HUES6 (cell line): ENCODE measurements around the gene IFRD2.
A peak's percentile ranks its signal among the peaks of the same experiment; 100 is the strongest.
"Not testable (repeated sequence)": the region's sequence is repeated elsewhere in the genome, so short reads cannot be mapped to it uniquely, and the experiment has no call there.

Source experiments
- H3K27ac ChIP-seq: 2 replicates; pipeline ENCODE4 v1.7.0; 2013; ENCODE audit warnings: low read depth, mild to moderate bottlenecking, low read length, inconsistent platforms
- H3K27me3 ChIP-seq: 2 replicates; pipeline ENCODE4 v1.6.1; 2013; ENCODE audit warnings: low read length; ENCODE audit not compliant: control insufficient read depth, insufficient read depth
- H3K36me3 ChIP-seq: 2 replicates; pipeline ENCODE4 v1.6.1; 2013; ENCODE audit warnings: low read length; ENCODE audit not compliant: control insufficient read depth, insufficient read depth
- H3K4me1 ChIP-seq: 2 replicates; pipeline ENCODE4 v1.6.1; 2013; ENCODE audit warnings: low read length; ENCODE audit not compliant: control insufficient read depth, insufficient read depth
- H3K4me3 ChIP-seq: 2 replicates; pipeline ENCODE4 v1.5.1; 2013; ENCODE audit warnings: low read depth, low read length
- H3K9ac ChIP-seq: one replicate; pipeline ENCODE4 v1.6.1; 2013; ENCODE audit warnings: mild to moderate bottlenecking, low read length
- H3K9me3 ChIP-seq: 2 replicates; pipeline ENCODE4 v1.6.1; 2013; ENCODE audit warnings: low read depth, low read length; ENCODE audit not compliant: control insufficient read depth, insufficient read depth

Gene IFRD2

DNA sequence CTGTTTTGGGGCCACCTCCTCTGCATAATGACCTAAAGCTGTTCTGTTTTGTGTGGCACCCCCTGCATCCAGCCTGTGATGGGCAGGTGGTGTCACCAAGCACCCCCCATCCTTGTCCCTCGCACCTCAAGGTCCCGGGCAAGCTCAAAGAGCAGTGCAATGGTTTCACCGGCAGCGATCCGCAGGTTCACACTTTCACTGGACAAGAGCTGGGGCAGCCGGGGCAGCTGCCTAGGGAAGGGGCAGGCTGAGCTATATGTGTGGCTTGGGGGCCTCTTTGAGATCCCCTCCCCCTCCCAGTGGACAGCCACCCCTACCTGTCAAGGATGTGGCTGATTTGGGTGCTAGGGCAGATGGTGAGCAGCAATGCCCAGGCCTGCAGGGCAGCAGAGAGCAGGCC, 3.1 kb downstream of the IFRD2 start:
- Histone ChIP-seq H3K4me3 (no peak overlapping the region), H3K36me3 (peaks cover 45% of the 10 kb centered on the region), H3K4me1 (peaks cover 4% of the 10 kb centered on the region), H3K9ac (no peak overlapping the region), H3K27ac (no peak overlapping the region), H3K27me3 (no peaks in the 10 kb centered on the region), H3K9me3 (no peaks in the 10 kb centered on the region)

DNA sequence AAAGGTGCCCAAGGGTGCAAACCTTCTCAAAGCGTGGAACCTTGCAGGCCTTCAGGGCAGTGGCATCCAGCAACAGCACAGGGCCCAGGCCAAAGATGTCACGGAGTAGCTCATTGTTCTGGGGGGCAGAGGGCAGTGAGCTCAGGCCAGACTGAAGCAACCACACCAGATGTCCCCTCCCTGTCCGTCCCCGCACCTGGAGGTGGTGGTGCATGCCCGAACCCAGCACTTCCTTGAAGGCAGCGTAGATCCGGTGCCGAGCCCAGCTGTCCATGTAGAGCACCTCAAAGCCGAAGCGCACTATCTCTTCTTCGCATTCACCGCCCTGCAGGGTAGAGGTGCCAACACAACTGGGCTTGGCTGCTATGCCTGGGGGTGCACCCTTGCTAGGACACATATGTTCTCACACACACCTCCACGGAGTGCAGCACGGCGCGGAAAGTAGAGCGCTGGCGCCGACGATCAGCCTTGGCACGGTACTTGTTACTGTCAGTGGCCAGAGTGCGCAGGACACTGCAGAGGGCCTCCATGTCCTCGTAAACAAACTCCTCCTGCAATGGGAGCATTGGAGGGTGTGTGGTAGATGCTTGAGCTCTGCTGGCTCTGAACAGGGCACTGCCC, 3.7 kb downstream of the IFRD2 start:
- Histone ChIP-seq H3K9me3 (no peaks in the 10 kb centered on the region), H3K4me3 (no peak overlapping the region), H3K36me3 (peaks cover 45% of the 10 kb centered on the region), H3K4me1 (peaks cover 4% of the 10 kb centered on the region), H3K9ac (no peak overlapping the region), H3K27ac (no peak overlapping the region), H3K27me3 (no peaks in the 10 kb centered on the region)

DNA sequence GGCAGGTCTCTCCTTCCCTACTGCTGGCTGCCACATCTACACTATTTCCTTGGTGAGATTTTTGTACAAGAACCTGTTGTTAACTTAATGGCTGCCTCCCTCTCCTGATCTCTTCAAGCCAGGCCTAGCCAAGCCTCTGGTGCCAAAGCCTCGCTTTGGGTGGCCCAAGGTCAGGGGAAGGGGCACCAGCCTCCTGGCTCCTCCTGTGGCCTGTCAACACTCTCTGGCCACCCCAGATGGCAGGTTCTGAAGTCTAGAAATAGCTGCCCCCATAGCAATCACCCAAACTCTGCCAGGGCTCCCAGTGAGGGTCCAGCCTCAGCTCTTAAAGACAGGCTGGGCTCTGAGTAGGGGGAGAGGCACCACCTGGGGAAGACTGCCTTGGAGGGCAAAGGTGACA, 5.0 kb downstream of the IFRD2 start:
- Histone ChIP-seq H3K27ac (no peak overlapping the region), H3K4me1 (no peaks in the 10 kb centered on the region), H3K9ac (no peak overlapping the region), H3K27me3 (no peaks in the 10 kb centered on the region), H3K4me3 (no peak overlapping the region), H3K9me3 (no peaks in the 10 kb centered on the region), H3K36me3 (peaks cover 45% of the 10 kb centered on the region)

DNA sequence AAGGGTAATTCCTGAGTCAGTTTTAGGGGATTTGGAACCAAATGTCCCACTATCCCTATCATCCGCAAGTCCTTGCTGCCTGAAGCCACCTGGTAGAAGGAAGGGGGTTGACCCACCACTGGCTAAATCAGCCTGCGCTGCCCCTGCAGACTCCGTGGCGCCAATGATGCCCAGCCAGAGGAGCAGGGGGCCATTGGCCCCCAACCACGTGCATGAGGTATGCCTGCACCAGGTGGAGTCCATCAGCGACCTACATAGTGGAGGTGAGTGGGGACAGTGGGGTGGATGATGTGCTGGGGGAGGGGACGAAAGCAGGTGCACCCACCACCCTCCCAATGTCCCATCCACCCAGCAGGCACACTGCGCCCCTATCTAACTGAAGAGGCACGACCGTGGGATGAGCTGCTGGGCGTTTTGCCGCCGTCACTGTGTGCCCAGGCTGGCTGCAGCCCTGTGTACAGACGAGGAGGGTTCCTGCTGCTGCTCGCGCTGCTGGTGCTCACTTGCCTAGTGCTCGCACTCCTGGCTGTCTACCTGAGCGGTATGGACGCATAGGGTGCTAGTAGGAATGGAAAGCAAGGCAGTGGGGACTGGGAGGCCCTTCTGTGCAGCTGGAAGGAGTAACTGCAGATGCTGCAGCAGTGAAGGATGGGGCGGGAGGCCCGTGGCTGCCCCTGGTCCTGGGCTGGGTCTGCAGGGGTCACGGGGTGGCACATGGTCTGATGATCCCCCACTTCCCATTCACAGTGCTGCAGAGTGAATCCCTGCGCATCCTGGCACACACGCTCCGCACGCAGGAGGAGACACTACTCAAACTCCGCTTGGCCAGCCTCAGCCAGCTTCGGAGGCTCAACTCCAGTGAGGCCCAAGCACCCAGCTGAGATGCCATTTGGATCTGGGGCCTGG, 5.7 kb downstream of the IFRD2 start:
- peaks cover 45% of the 10 kb centered on the region for H3K36me3 ChIP-seq

DNA sequence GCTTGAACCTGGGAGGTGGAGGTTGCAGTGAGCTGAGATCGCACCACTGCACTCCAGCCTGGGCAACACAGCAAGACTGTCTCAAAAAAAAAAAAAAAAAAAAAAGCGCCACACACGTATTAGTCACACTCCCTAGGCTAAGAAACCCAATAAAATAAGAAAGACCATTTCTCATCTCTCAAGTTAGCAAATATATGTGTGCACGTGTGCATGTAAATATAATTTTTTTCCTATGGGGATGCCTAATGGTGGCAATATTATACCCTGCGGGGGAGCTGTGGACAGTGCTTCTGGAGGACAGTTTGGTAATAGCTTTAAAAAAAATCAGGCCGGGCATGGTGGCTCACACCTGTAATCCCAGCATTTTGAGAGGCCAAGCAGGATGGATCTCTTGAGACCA, 8.1 kb downstream of the IFRD2 start:
- H3K36me3 ChIP-seq: peaks cover 29% of the 10 kb centered on the region
- not testable (repeated sequence) for H3K4me1 ChIP-seq, H3K9me3 ChIP-seq, H3K27me3 ChIP-seq, H3K9ac ChIP-seq, H3K4me3 ChIP-seq, H3K27ac ChIP-seq

More for the DNA sequence above, 5.7 kb downstream of the IFRD2 start:
- Histone ChIP-seq H3K27ac (no peak overlapping the region), H3K9me3 (no peaks in the 10 kb centered on the region), H3K4me3 (no peak overlapping the region), H3K9ac (no peak overlapping the region), H3K27me3 (no peaks in the 10 kb centered on the region), H3K4me1 (no peaks in the 10 kb centered on the region)

DNA sequence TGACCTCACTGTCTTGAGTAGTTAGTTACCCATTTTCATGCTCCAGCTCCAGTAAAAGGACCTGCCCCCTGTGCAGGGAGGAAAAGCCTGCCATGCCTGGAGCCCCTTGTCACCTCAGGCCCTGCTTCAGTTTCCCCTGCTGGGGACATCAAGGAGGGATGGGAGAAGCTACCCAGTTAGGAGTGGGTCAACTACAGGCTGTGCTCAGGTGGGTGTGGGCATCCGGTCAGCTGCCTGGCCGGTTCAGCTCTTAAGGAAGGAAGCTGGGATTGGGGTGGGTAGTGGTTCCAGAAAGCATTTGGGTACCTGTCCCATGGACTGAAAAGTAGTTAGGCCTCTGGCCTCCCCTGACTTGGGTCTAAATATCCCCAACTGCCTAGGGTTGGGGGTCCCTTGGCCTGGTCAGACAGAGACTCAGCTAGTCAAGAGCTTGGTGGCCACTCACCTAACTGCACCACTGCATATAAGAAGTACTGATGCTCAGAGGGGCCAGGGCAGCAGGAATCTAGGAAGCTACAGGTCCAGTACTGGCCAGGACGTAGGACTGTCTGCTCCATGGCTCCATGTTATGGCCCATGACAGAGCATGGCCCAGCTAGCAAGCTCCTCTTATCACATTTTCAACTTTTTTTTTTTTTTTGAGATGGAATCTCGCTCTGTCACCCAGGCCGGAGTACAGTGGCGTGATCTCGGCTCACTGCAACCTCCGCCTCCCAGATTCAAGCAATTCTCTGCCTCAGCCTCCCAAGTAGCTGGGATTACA, 12.8 kb downstream of the IFRD2 start:
- no peaks in the 10 kb centered on the region for H3K36me3 ChIP-seq
- H3K27ac ChIP-seq: no peak overlapping the region
- no peak overlapping the region for H3K9ac ChIP-seq
- peaks cover 12% of the 10 kb centered on the region for H3K4me1 ChIP-seq
- peaks cover 31% of the 10 kb centered on the region for H3K27me3 ChIP-seq
- no peak overlapping the region for H3K4me3 ChIP-seq
- H3K9me3 ChIP-seq: no peaks in the 10 kb centered on the region

DNA sequence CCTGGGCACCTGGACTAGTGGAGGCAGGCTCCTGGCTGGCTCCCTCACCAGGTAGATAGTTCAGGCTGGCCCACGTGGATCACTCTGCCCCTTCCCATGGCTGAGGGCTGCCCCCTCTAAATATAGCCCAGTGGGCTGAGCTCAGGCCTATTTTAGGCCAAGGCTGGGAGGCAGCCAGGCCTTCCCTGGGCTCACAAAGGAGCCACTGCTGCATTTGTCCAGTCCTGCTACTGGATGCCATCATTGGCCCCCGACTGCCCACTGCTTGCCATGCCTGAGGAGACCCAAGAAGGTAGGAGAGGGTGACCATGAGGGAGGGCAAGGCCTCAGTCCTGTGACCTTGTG, 13.4 kb downstream of the IFRD2 start, which contains the start of gene LSMEM2:
LSMEM2 (plus strand) TSS at position 208 of the 345 bp plus-strand sequence; CDS start at position 235, 27 bp downstream.
- no peak within 1 kb of the TSS for H3K4me3 ChIP-seq
- peaks cover 16% of the 10 kb centered on the region for H3K4me1 ChIP-seq
- no peaks in the 10 kb centered on the region for H3K9me3 ChIP-seq
- H3K9ac ChIP-seq: no peak within 1 kb of the TSS
- no peak within 1 kb of the TSS for H3K27ac ChIP-seq
- no peaks in the 10 kb centered on the region for H3K36me3 ChIP-seq
- peaks cover 37% of the 10 kb centered on the region for H3K27me3 ChIP-seq

DNA sequence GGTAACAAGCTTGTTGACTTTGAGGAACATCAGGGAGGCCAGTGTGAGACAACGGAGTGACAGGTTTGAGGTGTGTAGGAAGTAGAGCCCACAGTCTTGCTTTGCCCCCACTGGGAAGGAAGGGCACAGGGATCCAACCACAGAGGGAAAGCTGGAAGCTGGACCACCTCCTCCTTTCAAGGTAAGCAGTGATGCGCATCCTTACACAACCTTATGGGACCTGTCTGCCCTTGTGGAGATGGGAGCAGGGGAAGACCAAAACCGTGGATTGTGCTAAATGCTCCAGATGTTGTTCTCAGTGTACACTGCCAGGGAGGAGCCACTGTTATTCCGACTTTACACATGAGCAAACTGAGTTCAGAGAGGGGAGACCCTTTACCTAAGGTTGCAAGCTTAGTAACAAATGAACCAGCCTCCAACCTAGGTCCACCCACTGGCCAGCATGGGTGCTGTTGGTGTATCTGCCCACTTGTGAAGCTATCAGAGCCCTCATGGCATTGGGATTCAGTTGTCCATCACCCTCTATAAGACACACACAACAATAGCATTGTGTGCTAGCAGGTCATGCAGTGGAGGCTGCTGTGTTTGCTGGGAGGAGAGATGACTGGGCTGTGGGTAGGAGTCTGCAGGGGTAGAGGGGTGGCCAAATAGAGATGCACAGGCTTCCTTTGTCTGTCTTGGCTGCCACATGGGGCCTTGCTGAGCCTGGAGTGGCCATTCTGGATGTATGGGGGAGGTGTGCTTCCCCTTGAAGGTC, 13.9 kb downstream of the IFRD2 start:
- Histone ChIP-seq H3K4me3 (no peak overlapping the region), H3K4me1 (peaks cover 18% of the 10 kb centered on the region), H3K27ac (no peak overlapping the region), H3K36me3 (no peaks in the 10 kb centered on the region), H3K9ac (no peak overlapping the region), H3K27me3 (peaks cover 42% of the 10 kb centered on the region), H3K9me3 (no peaks in the 10 kb centered on the region)

DNA sequence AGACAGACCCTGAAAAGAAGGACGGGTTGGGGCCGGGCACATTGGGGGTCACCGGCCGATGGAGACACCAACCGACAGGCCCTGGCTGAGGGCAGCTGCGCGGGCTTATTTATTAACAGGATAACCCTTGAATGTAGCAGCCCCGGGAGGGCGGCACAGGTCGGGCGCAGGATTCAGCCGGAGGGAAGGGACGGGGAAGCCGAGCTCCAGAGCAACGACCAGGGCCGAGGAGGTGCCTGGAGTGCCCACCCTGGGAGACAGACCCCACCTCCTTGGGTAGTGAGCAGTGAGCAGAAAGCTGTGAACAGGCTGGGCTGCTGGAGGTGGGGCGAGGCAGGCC, 15.5 kb downstream of the IFRD2 start:
- Histone ChIP-seq H3K27ac (no peak overlapping the region), H3K9ac (no peak overlapping the region), H3K36me3 (no peaks in the 10 kb centered on the region), H3K4me3 (peak overlapping the region; percentile 60; the same call in 1 of the 2 replicates), H3K9me3 (no peaks in the 10 kb centered on the region), H3K27me3 (peaks cover 46% of the 10 kb centered on the region), H3K4me1 (peaks cover 23% of the 10 kb centered on the region)

DNA sequence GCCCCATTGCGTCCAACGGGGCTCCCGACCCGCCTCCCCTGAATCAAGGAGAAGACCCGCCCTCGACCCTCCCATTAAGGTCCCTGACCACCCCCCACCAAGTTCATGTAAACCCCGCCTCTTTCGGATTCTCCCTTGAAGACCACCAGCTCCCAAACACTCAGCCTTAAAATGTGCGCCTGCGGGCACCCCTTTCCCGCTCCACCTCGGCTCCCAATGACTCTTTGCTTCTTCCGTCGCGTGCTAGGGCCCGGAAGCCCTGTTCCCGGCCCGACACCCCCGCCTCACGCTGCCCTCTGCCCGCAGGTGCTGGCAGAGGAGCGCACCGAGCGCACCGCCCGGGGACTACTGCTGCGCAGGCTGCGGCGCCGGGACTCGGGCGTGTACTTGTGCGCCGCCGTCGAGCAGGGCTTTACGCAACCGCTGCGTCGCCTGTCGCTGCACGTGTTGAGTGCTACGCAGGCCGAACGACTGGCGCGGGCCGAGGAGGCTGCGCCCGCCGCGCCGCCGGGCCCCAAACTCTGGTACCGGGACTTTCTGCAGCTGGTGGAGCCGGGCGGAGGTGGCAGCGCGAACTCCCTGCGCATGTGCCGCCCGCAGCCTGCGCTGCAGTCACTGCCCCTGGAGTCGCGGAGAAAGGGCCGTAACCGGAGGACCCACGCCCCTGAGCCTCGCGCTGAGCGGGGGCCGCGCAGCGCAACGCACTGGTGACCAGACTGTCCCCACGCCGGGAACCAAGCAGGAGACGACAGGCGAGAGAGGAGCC, 16.1 kb downstream of the IFRD2 start:
- H3K9me3 ChIP-seq: no peaks in the 10 kb centered on the region
- peaks cover 46% of the 10 kb centered on the region for H3K27me3 ChIP-seq
- H3K4me3 ChIP-seq: peak overlapping the region; percentile 60; the same call in 1 of the 2 replicates
- H3K27ac ChIP-seq: no peak overlapping the region
- H3K9ac ChIP-seq: no peak overlapping the region
- peaks cover 28% of the 10 kb centered on the region for H3K4me1 ChIP-seq
- H3K36me3 ChIP-seq: no peaks in the 10 kb centered on the region
